Astrocyte of the cerebellum (primary cell): ENCODE results near the gene ELL2.

Experiments used
- DNase-seq: peaks from one replicate; pipeline ENCODE4 v3.0.0-alpha.2; 2011; ENCODE audit warnings: low read depth
- H3K4me3 ChIP-seq: 2 replicates; pipeline ENCODE4 v1.5.1; 2011; ENCODE audit warnings: mild to moderate bottlenecking, low read depth, low read length, moderate library complexity
- in situ Hi-C: cut with HindIII; loops from 2 replicates; pipeline ENCODE4 v1.10.0; 2017; ENCODE audit warnings: low sequenced_read_pairs
- TF ChIP-seq, protein P1 (sequence below): IDR thresholded peaks from 2 replicates; pipeline ENCODE4 v1.5.1; 2012; ENCODE audit warnings: low read length, low read depth, moderate library complexity, mild to moderate bottlenecking; ENCODE audit errors: missing control alignments

ELL2 gene

DNA sequence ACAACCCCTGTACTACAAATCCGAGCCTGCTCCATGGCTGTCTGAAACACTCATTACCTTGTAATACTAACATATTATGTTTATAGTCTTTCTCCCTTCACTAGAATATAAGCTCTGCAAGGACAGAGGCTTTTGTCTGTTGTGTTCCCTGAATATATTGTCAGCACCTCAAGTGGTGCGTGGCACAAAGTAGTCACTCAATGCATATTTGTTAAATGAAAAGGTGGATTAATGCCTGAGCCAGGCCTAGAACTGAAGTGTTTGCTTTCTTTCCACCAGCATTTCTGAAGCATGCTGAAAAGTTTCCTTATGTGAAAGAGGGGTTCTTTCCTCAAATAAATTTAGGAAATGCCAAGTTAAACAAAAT is 36.3 kb downstream of the ELL2 start:
- TF ChIP-seq, protein P1, sequence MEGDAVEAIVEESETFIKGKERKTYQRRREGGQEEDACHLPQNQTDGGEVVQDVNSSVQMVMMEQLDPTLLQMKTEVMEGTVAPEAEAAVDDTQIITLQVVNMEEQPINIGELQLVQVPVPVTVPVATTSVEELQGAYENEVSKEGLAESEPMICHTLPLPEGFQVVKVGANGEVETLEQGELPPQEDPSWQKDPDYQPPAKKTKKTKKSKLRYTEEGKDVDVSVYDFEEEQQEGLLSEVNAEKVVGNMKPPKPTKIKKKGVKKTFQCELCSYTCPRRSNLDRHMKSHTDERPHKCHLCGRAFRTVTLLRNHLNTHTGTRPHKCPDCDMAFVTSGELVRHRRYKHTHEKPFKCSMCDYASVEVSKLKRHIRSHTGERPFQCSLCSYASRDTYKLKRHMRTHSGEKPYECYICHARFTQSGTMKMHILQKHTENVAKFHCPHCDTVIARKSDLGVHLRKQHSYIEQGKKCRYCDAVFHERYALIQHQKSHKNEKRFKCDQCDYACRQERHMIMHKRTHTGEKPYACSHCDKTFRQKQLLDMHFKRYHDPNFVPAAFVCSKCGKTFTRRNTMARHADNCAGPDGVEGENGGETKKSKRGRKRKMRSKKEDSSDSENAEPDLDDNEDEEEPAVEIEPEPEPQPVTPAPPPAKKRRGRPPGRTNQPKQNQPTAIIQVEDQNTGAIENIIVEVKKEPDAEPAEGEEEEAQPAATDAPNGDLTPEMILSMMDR: no peak
- no peak overlapping the region for H3K4me3 ChIP-seq
- DNase-seq: no peak
- in situ Hi-C loops: no loop called here

DNA sequence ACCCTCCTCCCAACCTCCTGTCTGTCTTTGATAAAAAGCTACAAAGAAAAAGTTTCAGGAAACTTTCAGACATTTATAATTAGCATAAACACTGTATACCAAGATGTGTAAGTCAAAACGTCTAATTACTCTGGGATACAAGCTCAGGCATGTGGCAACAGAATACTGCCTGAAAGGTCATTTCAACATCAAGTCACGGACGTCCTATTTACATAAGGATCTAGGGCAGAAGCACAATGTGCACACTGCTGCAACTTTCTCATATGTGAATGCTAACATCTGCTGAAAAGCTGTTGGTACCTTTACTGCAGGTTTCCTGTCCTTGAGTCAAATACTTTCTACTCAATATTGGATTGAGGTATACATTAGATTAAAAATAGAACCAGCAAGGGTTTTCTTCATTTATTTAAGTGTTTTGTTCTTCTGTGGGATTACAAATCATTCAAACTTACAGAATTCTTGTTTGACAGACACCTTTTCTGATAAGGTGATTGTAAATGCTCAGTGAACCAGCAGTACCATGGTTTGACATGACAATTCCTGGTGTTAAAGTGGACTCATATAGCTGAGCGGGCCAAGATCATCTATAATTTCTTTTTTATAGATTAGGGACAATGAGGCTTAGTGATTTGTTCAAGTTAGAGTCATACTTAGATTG is 36.8 kb downstream of the ELL2 start:
- TF ChIP-seq, protein P1: no peak
- no peak overlapping the region for H3K4me3 ChIP-seq
- in situ Hi-C loops: no loop called here
- no peak for DNase-seq

DNA sequence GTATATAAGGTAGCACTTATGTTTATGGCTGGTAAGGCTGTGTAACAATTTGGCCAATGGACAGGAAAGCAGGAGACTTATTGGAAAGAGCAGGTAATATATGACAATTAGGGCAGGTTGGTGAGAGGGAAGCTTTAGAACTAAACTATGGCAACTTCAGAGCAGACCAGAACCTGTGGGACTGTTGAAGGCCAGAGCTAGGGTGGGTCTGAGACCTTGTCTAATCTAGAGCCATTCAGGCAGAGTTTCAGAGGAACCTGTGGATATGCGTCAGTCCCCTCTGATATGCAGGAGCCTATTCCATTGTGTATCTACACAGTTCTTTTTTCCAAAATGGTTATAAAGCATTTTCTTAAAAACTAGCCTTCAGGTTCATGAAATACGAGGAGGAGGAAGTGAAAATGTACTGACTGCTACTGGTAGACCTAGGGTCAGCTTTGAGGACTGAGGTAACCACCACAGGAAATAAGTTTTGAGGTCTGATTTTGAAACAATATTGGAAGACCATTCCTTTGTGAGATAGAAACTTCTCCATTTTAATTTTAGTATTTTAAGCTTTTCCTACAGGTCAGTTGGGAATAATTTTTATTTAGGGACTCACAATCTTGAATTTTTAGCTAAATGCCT is 37.6 kb downstream of the ELL2 start:
- H3K4me3 ChIP-seq: no peak overlapping the region
- TF ChIP-seq, protein P1: no peak
- in situ Hi-C loops: no loop called here
- no peak for DNase-seq

DNA sequence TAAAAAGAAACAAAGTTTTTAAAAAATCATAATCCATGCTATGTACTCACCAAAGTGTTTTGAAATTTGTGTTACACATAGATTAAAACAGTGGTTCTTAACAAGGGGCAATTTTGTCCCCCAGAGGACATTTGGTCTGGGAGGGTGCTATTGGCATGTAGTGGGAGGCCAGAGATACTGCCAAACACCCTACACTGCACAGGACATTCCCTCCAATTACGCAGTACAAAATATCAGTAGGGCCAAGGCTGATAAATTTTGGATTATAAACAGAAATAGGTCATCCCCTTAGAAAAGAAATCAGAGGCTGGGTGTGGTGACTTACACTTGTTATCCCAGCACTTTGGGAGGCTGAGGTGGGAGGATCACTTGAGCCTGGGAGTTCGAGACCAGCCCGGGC is 38.9 kb downstream of the ELL2 start:
- TF ChIP-seq, protein P1: no peak
- no peak overlapping the region for H3K4me3 ChIP-seq
- DNase-seq: no peak
- in situ Hi-C loops: no loop called here

DNA sequence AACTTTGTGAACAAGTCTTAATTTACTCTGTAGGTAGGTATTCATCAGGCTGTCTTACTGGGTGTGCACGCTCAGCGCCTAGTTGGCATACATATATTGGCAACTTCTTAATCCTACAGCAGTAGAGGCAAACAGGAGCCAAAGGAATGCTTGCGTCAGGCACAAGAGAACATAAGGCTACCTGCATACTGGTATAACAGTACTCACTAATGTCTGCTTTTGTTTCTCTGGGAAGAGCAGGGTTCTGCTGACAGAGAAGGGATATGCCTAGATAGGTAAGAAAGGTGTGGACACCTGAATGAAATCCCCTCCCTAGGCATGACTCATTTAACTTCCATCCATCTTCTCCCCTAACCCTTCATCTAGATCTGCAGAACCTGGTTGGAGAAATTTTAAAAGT is 40.1 kb downstream of the ELL2 start:
- H3K4me3 ChIP-seq: no peak overlapping the region
- in situ Hi-C loops: no loop called here
- TF ChIP-seq, protein P1: no peak
- DNase-seq: no peak

DNA sequence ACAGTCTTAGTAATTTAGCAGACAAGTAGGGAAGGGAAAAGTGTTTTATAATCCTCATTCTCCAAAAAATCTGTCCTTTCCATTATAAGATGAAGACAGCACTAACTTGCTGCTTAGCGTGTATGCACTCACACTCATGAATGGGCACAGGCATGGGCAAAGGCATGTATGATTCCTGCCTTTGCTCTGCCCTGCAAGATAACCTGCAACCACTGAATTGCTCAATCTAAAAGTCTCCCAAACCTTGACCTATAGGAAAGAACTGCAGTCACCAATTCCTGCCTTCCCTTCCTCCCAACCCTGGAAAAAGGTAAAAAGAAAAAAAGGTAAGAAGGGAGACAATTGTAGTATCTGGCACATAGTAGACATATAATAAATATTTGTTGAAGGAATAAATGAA is 40.8 kb downstream of the ELL2 start:
- H3K4me3 ChIP-seq: no peak overlapping the region
- TF ChIP-seq, protein P1: no peak
- in situ Hi-C loops: no loop called here
- no peak for DNase-seq

DNA sequence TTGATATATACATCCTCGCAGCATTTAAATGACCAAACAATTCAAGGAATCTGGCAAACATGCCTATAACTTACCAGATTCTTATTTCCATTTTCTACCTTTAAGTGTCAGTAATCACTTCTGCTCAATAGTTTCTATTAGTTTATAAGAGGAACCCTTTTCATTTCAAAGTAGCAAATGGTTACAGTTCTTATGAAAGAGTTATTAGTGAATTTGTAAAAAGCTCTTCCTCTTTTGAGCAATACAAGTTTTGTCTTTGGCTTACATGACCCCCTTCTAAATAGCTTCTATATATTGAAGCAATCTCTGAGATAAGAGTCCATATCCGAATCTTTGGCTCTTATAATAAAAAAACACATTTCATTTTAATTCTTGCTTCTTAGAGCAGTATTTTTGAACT is 42.0 kb downstream of the ELL2 start:
- DNase-seq: no peak
- in situ Hi-C loops: no loop called here
- no peak overlapping the region for H3K4me3 ChIP-seq
- TF ChIP-seq, protein P1: no peak
